ENCODE data around the gene FAR2.
"Not testable (repeated sequence)": the region's sequence is repeated elsewhere in the genome, so short reads cannot be mapped to it uniquely, and the experiment has no call there.

Gene FAR2

GRCh38 chr12:29116414-29116813 lies 32.7 kb upstream of the FAR2 start:
- ChIA-PET CTCF (interaction anchor here (0.6 kb wide), 1 partner anchor 58 kb away, joined by 3 read pairs; no protein-coding TSS in a partner anchor), POLR2A (no interaction called here)
- TF ChIP-seq CTCF (IDR thresholded peaks at IDR 0.05; ENCODE audit: insufficient read depth, low read length, missing control alignments) = no peak
- DNase-seq (ENCODE audit: low read depth, low spot score) = no peak
- no peak overlapping the region for H3K4me3 ChIP-seq (ENCODE audit: low read depth, low read length)

GRCh38 chr12:29131539-29131938 lies 17.5 kb upstream of the FAR2 start:
- H3K4me3 ChIP-seq (ENCODE audit: low read depth, low read length) = no peak overlapping the region
- DNase-seq (ENCODE audit: low read depth, low spot score) = no peak
- TF ChIP-seq CTCF (IDR thresholded peaks at IDR 0.05; ENCODE audit: insufficient read depth, low read length, missing control alignments) = no peak
- ChIA-PET POLR2A (no interaction called here), CTCF (interaction anchor here (1.0 kb wide), 1 partner anchor 17 kb away, joined by 3 read pairs; no protein-coding TSS in a partner anchor)

- no peak for DNase-seq (ENCODE audit: low read depth, low spot score)
- no peak overlapping the region for H3K4me3 ChIP-seq (ENCODE audit: low read depth, low read length)
- ChIA-PET CTCF (interaction anchor here (1.0 kb wide), 1 partner anchor 16 kb away, joined by 3 read pairs; no protein-coding TSS in a partner anchor), POLR2A (no interaction called here)
- TF ChIP-seq CTCF (IDR thresholded peaks at IDR 0.05; ENCODE audit: insufficient read depth, low read length, missing control alignments) = no peak
Observed at GRCh38 chr12:29132316-29132715, 16.8 kb upstream of the FAR2 start.

- ChIA-PET POLR2A (interaction anchor here (0.6 to 0.7 kb wide), 4 partner anchors 113 to 1597 kb away, joined by 3 to 7 read pairs (median 4); no protein-coding TSS in a partner anchor), CTCF (interaction anchor here (0.9 kb wide), 1 partner anchor 10 kb away, joined by 3 read pairs; no protein-coding TSS in a partner anchor)
- DNase-seq (ENCODE audit: low read depth, low spot score) = peak; percentile 47
- TF ChIP-seq CTCF (IDR thresholded peaks at IDR 0.05; ENCODE audit: insufficient read depth, low read length, missing control alignments) = no peak
- no peak overlapping the region for H3K4me3 ChIP-seq (ENCODE audit: low read depth, low read length)
Observed at GRCh38 chr12:29133181-29133580, 15.9 kb upstream of the FAR2 start.

GRCh38 chr12:29133680-29134079 lies 15.4 kb upstream of the FAR2 start:
- ChIA-PET POLR2A (interaction anchor here (0.6 to 0.7 kb wide), 4 partner anchors 113 to 1596 kb away, joined by 3 to 7 read pairs (median 4); no protein-coding TSS in a partner anchor), CTCF (interaction anchor here (0.9 kb wide), 1 partner anchor 10 kb away, joined by 3 read pairs; no protein-coding TSS in a partner anchor)
- no peak for TF ChIP-seq CTCF (IDR thresholded peaks at IDR 0.05; ENCODE audit: insufficient read depth, low read length, missing control alignments)
- H3K4me3 ChIP-seq (ENCODE audit: low read depth, low read length) = no peak overlapping the region
- DNase-seq (ENCODE audit: low read depth, low spot score) = no peak

GRCh38 chr12:29138256-29138655 lies 10.8 kb upstream of the FAR2 start:
- DNase-seq (ENCODE audit: low read depth, low spot score); CTCF ChIA-PET; POLR2A ChIA-PET; H3K4me3 ChIP-seq (ENCODE audit: low read depth, low read length): not testable (repeated sequence)

- DNase-seq (ENCODE audit: low read depth, low spot score); POLR2A ChIA-PET; H3K4me3 ChIP-seq (ENCODE audit: low read depth, low read length); CTCF ChIA-PET: not testable (repeated sequence)
Observed at GRCh38 chr12:29138855-29139254, 10.2 kb upstream of the FAR2 start.
